Astrocyte (in vitro differentiated cells and primary cell): Measurements from ENCODE around the gene ASB6. TPM values are rescaled to one million over a fixed set of nuclear protein-coding genes. Genes with fewer than 3 reads are reported as not detected.

Source experiments
- DNase-seq: peaks from one replicate; pipeline ENCODE4 v3.0.0-alpha.2; 2010; ENCODE audit warnings: low read depth
- FAIRE-seq: peaks from 2 replicates; lab custom pipeline; 2011; peaks lifted over from hg19 to GRCh38; lab: Jason Lieb, UNC
- H2AFZ ChIP-seq: 2 replicates; pipeline ENCODE4 v1.6.0; 2012; ENCODE audit warnings: low read depth, low read length, inconsistent platforms
- H3K27ac ChIP-seq: 2 replicates; pipeline ENCODE4 v1.5.1; 2011; ENCODE audit warnings: low read depth, low read length, inconsistent platforms
- H3K27me3 ChIP-seq: 2 replicates; pipeline ENCODE4 v1.6.0; 2011; ENCODE audit warnings: low read length, inconsistent platforms; ENCODE audit not compliant: insufficient read depth
- H3K36me3 ChIP-seq: 2 replicates; pipeline ENCODE4 v1.5.1; 2011; ENCODE audit warnings: low read length, inconsistent platforms; ENCODE audit not compliant: insufficient read depth
- H3K4me1 ChIP-seq: 2 replicates; pipeline ENCODE4 v1.5.1; 2011; ENCODE audit warnings: low read length, inconsistent platforms; ENCODE audit not compliant: insufficient read depth
- H3K4me2 ChIP-seq: 2 replicates; pipeline ENCODE4 v1.6.0; 2012; ENCODE audit warnings: low read length, inconsistent platforms
- H3K4me3 ChIP-seq: 2 replicates; pipeline ENCODE4 v1.5.1; 2011; ENCODE audit warnings: low read depth, mild to moderate bottlenecking, low read length, inconsistent platforms; ENCODE audit not compliant: insufficient read depth
- H3K79me2 ChIP-seq: 2 replicates; pipeline ENCODE4 v1.6.0; 2012; ENCODE audit warnings: mild to moderate bottlenecking, low read length, inconsistent platforms; ENCODE audit not compliant: insufficient read depth
- H3K9ac ChIP-seq: 2 replicates; pipeline ENCODE4 v1.6.0; 2012; ENCODE audit warnings: mild to moderate bottlenecking, low read length, inconsistent platforms
- H3K9me3 ChIP-seq: 2 replicates; pipeline ENCODE4 v1.5.1; 2012; ENCODE audit warnings: low read depth, mild to moderate bottlenecking, low read length, inconsistent platforms; ENCODE audit not compliant: insufficient read depth
- H4K20me1 ChIP-seq: 2 replicates; pipeline ENCODE4 v1.6.0; 2012; ENCODE audit warnings: low read length, inconsistent platforms; ENCODE audit not compliant: insufficient read depth
- H3K27ac Mint-ChIP-seq: one replicate; pipeline ENCODE4 v1.8.0; 2021; ENCODE audit warnings: mild to moderate bottlenecking, mixed read lengths; ENCODE audit not compliant: unreplicated experiment
- H3K27me3 Mint-ChIP-seq: one replicate; pipeline ENCODE4 v1.8.0; 2021; ENCODE audit warnings: low read depth, mixed read lengths; ENCODE audit not compliant: unreplicated experiment
- H3K36me3 Mint-ChIP-seq: one replicate; pipeline ENCODE4 v1.8.0; 2021; ENCODE audit warnings: low read depth, mixed read lengths; ENCODE audit not compliant: unreplicated experiment
- H3K4me1 Mint-ChIP-seq: one replicate; pipeline ENCODE4 v1.8.0; 2021; ENCODE audit warnings: low read depth, mixed read lengths; ENCODE audit not compliant: unreplicated experiment
- H3K4me3 Mint-ChIP-seq: one replicate; pipeline ENCODE4 v1.8.0; 2021; ENCODE audit warnings: mild to moderate bottlenecking, moderate library complexity, mixed read lengths; ENCODE audit not compliant: unreplicated experiment
- H3K9me3 Mint-ChIP-seq: one replicate; pipeline ENCODE4 v1.8.0; 2021; ENCODE audit warnings: mild to moderate bottlenecking, mixed read lengths; ENCODE audit not compliant: unreplicated experiment
- CTCF ChIP-seq: IDR thresholded peaks from 2 replicates; pipeline ENCODE4 v1.5.1; 2011; ENCODE audit warnings: low read depth, mild to moderate bottlenecking, inconsistent platforms, low read length, moderate library complexity; ENCODE audit not compliant: insufficient read depth
- EZH2 ChIP-seq: IDR thresholded peaks from 2 replicates; pipeline ENCODE4 v1.6.1; 2012; ENCODE audit warnings: mild to moderate bottlenecking, low read length, inconsistent platforms; ENCODE audit not compliant: insufficient read depth
- total RNA-seq: library from RNA; stranded (reverse); gene quantifications from 2 replicates; pipeline ENCODE4 v1.2.1, GENCODE V29; 2021

ASB6 gene
- total RNA-seq, 1 donor from 2014 or later, result 24.3 TPM

- H3K9me3 ChIP-seq, result no peaks in the 10 kb centered on the region
- H3K4me3 ChIP-seq, result peak overlapping the region; percentile 55
- peak overlapping the region; percentile 67 for H3K9ac ChIP-seq
- H3K27me3 Mint-ChIP-seq, result peaks cover 5% of the 10 kb centered on the region
- H3K27ac ChIP-seq, result no peak overlapping the region
- no peaks in the 10 kb centered on the region for H3K27me3 ChIP-seq
- H3K4me1 Mint-ChIP-seq, result peaks cover 10% of the 10 kb centered on the region
- H3K9me3 Mint-ChIP-seq, result no peaks in the 10 kb centered on the region
- no peaks in the 10 kb centered on the region for H3K36me3 ChIP-seq
- no peak for TF ChIP-seq CTCF
- TF ChIP-seq EZH2, result no peak
- H3K79me2 ChIP-seq, result no peaks in the 10 kb centered on the region
- peak overlapping the region; percentile 88 for H3K4me2 ChIP-seq
- FAIRE-seq, result no peak
- H3K27ac Mint-ChIP-seq, result no peak overlapping the region
- peaks cover 19% of the 10 kb centered on the region for H3K4me1 ChIP-seq
- H4K20me1 ChIP-seq, result no peaks in the 10 kb centered on the region
- no peaks in the 10 kb centered on the region for H3K36me3 Mint-ChIP-seq
- H3K4me3 Mint-ChIP-seq, result peak overlapping the region; percentile 52
- peak overlapping the region; percentile 80 for H2AFZ ChIP-seq
- DNase-seq, result peak; percentile 21
Observed at GRCh38 chr9:129619787-129620668, 21.9 kb downstream of the ASB6 start.

GRCh38 chr9:129617167-129617566, 24.8 kb downstream of the ASB6 start:
- H2AFZ ChIP-seq, result no peak overlapping the region
- no peaks in the 10 kb centered on the region for H3K9me3 ChIP-seq
- Mint-ChIP-seq H3K9me3 (peaks cover 2% of the 10 kb centered on the region), H3K4me1 (peaks cover 7% of the 10 kb centered on the region), H3K36me3 (no peaks in the 10 kb centered on the region), H3K27me3 (peaks cover 5% of the 10 kb centered on the region), H3K27ac (peak overlapping the region; percentile 55), H3K4me3 (peak overlapping the region; percentile 50)
- peak; percentile 70 for FAIRE-seq
- H4K20me1 ChIP-seq, result no peaks in the 10 kb centered on the region
- DNase-seq, result peak; percentile 72
- H3K79me2 ChIP-seq, result no peaks in the 10 kb centered on the region
- peaks cover 15% of the 10 kb centered on the region for H3K4me1 ChIP-seq
- H3K36me3 ChIP-seq, result no peaks in the 10 kb centered on the region
- TF ChIP-seq EZH2 (no peak), CTCF (peak; percentile 55)
- H3K4me3 ChIP-seq, result no peak overlapping the region
- H3K27me3 ChIP-seq, result no peaks in the 10 kb centered on the region
- H3K9ac ChIP-seq, result no peak overlapping the region
- peak overlapping the region; percentile 2 for H3K4me2 ChIP-seq
- H3K27ac ChIP-seq, result no peak overlapping the region
